Activated B cell treated with CpG ODN at 0.5 μM for 24 hours (primary cell): ENCODE measurements around the gene MME. TPM values are rescaled to one million over a fixed set of nuclear protein-coding genes. Genes with fewer than 3 reads are reported as not detected.

Experiments
- ATAC-seq: fragments of 200-7000 bp; cut with Tn5 transposase; one replicate; pipeline ENCODE4 v1.10.0; 2021; ENCODE audit warnings: low read depth, mild to moderate bottlenecking, moderate library complexity
- CTCF ChIA-PET: fragments of 350-600 bp; sonication (Branson Sonifier 250); formaldehyde crosslinking; loops from one replicate; lab custom pipeline; 2021; ENCODE audit warnings: antibody characterized with exemption; lab: Charles Lee
- POLR2A ChIA-PET: fragments of 350-600 bp; sonication (Branson Sonifier 250); formaldehyde crosslinking; loops from one replicate; lab custom pipeline; 2021; ENCODE audit warnings: antibody characterized with exemption; lab: Charles Lee
- DNase-seq: peaks from one replicate; pipeline ENCODE4 v3.0.0; 2022
- H3K27ac Mint-ChIP-seq: one replicate; pipeline ENCODE4 v1.8.0; 2020; ENCODE audit warnings: mixed read lengths
- H3K27me3 Mint-ChIP-seq: one replicate; pipeline ENCODE4 v1.8.0; 2021; ENCODE audit warnings: mixed read lengths
- H3K36me3 Mint-ChIP-seq: one replicate; pipeline ENCODE4 v1.8.0; 2021; ENCODE audit warnings: low read depth, mixed read lengths
- H3K4me1 Mint-ChIP-seq: one replicate; pipeline ENCODE4 v1.8.0; 2021; ENCODE audit warnings: mixed read lengths
- H3K4me3 Mint-ChIP-seq: one replicate; pipeline ENCODE4 v1.8.0; 2020; ENCODE audit warnings: mild to moderate bottlenecking, mixed read lengths
- H3K9me3 Mint-ChIP-seq: one replicate; pipeline ENCODE4 v1.8.0; 2020; ENCODE audit warnings: mixed read lengths
- intact Hi-C: fragments of 100-400 bp; cut with micrococcal nuclease; formaldehyde crosslinking; loops from one replicate; pipeline ENCODE4 v1.15.1; 2024
- total RNA-seq: library from RNA; stranded (reverse); gene quantifications from 2 replicates; pipeline ENCODE4 v1.2.3, GENCODE V29; 2022
- TF ChIP-seq, protein P1 (sequence below): fragments of 200-600 bp; IDR thresholded peaks from one replicate; pipeline ENCODE4 v1.8.0; 2022; ENCODE audit warnings: antibody characterized with exemption, mild to moderate bottlenecking

MME gene
- total RNA-seq, 1 donor from 2014 or later, result 3.4 TPM

DNA sequence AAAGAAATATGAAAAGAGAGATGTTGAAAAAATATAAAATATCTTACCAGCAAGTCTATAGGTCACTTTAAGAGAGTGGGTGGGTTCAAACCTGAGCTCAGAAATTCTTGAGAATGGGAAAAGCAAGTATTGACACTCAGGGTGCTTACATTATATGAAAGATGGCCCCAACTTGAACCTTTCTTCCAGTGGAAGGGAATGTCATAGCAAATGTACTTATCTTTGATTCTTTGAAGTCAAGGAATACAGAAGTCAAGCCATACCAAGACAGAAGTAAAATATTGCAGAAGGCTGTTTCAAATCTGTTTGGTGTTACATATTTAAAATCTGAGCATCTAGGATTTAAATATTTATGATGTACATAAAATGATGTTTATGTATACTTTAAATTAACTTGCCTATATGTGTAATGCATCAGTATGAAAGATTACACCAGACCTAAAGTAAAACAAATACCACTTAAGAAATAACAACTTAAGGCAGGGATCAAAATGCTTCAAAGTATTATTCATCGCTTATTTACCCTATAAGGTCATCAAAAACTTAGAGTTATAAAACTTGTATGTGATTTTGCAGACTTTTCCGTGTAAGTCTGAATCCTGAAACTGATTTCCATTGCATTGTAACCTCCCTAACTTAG is 8.7 kb downstream of the MME start:
- ATAC-seq (no peak), DNase-seq (no peak)
- H3K36me3 Mint-ChIP-seq, result no peaks in the 10 kb centered on the region
- TF ChIP-seq, protein P1, sequence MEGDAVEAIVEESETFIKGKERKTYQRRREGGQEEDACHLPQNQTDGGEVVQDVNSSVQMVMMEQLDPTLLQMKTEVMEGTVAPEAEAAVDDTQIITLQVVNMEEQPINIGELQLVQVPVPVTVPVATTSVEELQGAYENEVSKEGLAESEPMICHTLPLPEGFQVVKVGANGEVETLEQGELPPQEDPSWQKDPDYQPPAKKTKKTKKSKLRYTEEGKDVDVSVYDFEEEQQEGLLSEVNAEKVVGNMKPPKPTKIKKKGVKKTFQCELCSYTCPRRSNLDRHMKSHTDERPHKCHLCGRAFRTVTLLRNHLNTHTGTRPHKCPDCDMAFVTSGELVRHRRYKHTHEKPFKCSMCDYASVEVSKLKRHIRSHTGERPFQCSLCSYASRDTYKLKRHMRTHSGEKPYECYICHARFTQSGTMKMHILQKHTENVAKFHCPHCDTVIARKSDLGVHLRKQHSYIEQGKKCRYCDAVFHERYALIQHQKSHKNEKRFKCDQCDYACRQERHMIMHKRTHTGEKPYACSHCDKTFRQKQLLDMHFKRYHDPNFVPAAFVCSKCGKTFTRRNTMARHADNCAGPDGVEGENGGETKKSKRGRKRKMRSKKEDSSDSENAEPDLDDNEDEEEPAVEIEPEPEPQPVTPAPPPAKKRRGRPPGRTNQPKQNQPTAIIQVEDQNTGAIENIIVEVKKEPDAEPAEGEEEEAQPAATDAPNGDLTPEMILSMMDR, result no peak
- no peak overlapping the region for H3K27ac Mint-ChIP-seq
- H3K9me3 Mint-ChIP-seq, result no peaks in the 10 kb centered on the region
- ChIA-PET POLR2A (interaction anchor here (0.7 kb wide), 1 partner anchor 21 kb away, joined by 3 read pairs; no protein-coding TSS in a partner anchor), CTCF (no interaction called here)
- H3K4me1 Mint-ChIP-seq, result peaks cover under 1% of the 10 kb centered on the region
- intact Hi-C loops, result no loop called here
- H3K4me3 Mint-ChIP-seq, result no peak overlapping the region
- no peaks in the 10 kb centered on the region for H3K27me3 Mint-ChIP-seq

DNA sequence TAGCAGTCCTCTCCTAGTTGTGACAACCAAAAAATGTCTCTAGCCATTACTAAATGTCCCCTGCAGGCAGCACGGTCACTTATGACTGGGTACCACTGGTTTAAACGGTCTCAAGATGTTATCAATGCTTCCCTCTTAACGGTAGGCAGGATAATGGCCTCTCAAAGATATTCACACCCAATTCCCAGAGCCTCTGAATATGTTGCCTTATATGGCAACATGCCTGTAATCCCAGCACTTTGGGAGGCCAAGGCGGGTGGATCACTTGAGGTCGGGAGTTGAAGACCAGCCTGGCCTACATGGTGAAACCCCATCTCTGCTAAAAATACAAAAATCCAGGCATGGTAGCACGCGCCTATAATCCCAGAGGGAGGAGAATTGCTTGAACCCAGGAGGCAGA is 9.4 kb downstream of the MME start:
- DNase-seq (no peak), ATAC-seq (no peak)
- intact Hi-C loops, result no loop called here
- ChIA-PET CTCF (no interaction called here), POLR2A (no interaction called here)
- Mint-ChIP-seq H3K9me3 (no peaks in the 10 kb centered on the region), H3K27me3 (no peaks in the 10 kb centered on the region), H3K4me1 (peaks cover 7% of the 10 kb centered on the region), H3K36me3 (no peaks in the 10 kb centered on the region), H3K27ac (no peak overlapping the region), H3K4me3 (no peak overlapping the region)
- TF ChIP-seq, protein P1, result no peak

DNA sequence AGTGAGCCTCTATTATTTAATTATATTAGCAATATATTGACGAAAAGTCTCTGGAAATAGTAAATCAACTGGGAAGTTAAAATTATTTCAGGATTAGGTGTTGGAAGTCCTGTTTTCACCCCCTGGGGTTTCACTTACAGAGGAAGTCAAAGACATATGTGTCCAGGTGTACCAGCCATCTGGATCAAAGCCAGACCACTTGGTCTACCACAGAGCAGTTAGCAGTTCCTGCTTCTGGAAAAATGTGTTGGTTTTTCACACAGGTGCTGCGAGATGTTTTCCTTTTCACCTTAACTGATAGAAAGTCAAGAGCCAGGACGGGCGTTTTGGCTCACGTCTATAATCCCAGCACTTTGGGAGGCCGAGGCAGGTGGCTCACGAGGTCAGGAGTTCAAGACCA is 13.1 kb downstream of the MME start:
- H3K9me3 Mint-ChIP-seq, result no peaks in the 10 kb centered on the region
- no peak overlapping the region for H3K4me3 Mint-ChIP-seq
- no peaks in the 10 kb centered on the region for H3K27me3 Mint-ChIP-seq
- H3K27ac Mint-ChIP-seq, result no peak overlapping the region
- ChIA-PET CTCF (no interaction called here), POLR2A (no interaction called here)
- intact Hi-C loops, result no loop called here
- H3K4me1 Mint-ChIP-seq, result peaks cover 12% of the 10 kb centered on the region
- ATAC-seq (no peak), DNase-seq (no peak)
- H3K36me3 Mint-ChIP-seq, result no peaks in the 10 kb centered on the region
- TF ChIP-seq, protein P1, result no peak

DNA sequence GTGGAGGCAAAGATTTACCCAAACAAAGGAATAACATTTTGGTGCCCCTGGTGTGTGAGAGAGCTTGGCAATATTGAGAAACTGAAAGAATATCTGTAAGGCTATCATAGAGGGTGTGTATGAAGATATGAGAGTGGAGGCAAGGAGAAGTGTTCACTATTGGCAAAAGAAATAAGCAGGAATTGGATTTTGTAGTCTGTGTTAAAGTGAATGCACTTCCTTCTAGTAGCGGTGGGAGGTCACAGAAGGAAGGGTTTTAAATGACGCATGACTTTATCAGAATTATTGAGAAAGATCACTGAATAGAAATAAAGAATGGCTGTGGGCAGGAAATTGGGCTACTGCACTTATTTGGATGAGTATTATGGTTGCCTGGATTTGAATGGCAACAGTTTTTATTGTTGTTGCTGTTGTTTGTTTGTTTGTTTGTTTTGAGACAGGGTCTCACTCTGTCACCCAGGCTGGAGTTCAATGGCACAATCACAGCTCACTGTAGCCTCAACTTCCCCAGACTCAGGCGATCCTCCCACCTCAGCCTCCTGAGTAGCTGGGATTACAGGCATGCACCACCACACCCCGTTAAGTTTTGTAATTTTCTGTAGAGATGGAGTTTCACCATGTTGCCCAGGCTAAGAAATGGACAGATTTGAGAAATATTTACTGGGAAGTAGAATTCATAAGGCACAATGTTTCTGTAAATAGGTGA is 16.3 kb downstream of the MME start:
- intact Hi-C loops, result no loop called here
- DNase-seq, result no peak
- Mint-ChIP-seq H3K27me3 (no peaks in the 10 kb centered on the region), H3K36me3 (no peaks in the 10 kb centered on the region), H3K4me3 (no peak overlapping the region), H3K27ac (no peak overlapping the region), H3K4me1 (peaks cover 12% of the 10 kb centered on the region), H3K9me3 (no peaks in the 10 kb centered on the region)
- ChIA-PET CTCF (no interaction called here), POLR2A (no interaction called here)
- ATAC-seq, result no peak
- TF ChIP-seq, protein P1, result no peak

DNA sequence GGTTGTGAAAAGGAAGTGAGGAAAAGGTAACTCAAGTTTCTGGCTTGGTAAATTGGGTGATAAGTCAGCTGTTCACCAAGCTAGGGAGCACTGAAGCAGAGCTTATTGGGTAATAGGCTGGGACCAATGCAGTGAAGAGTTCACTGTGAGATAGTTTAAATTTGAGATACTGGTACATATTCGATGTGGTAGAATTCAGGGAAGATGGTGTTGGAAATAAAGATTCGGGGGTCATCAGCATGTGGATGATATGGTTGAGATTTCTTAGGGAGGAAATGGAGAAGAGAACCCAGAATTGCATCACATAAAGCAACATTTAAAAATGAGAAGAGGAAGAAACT is 16.9 kb downstream of the MME start:
- Mint-ChIP-seq H3K4me3 (no peak overlapping the region), H3K27me3 (no peaks in the 10 kb centered on the region), H3K9me3 (no peaks in the 10 kb centered on the region), H3K27ac (no peak overlapping the region), H3K36me3 (no peaks in the 10 kb centered on the region), H3K4me1 (peaks cover 12% of the 10 kb centered on the region)
- ChIA-PET CTCF (no interaction called here), POLR2A (no interaction called here)
- DNase-seq, result no peak
- intact Hi-C loops, result no loop called here
- TF ChIP-seq, protein P1, result no peak
- ATAC-seq, result no peak
